ENCODE results near the gene TOP1. TPM values are rescaled to one million over a fixed set of nuclear protein-coding genes. Genes with fewer than 3 reads are reported as not detected.

The TOP1 gene
- polyA plus RNA-seq, 4 donors = 46.2 to 74.3 (median 69.8) TPM

DNA sequence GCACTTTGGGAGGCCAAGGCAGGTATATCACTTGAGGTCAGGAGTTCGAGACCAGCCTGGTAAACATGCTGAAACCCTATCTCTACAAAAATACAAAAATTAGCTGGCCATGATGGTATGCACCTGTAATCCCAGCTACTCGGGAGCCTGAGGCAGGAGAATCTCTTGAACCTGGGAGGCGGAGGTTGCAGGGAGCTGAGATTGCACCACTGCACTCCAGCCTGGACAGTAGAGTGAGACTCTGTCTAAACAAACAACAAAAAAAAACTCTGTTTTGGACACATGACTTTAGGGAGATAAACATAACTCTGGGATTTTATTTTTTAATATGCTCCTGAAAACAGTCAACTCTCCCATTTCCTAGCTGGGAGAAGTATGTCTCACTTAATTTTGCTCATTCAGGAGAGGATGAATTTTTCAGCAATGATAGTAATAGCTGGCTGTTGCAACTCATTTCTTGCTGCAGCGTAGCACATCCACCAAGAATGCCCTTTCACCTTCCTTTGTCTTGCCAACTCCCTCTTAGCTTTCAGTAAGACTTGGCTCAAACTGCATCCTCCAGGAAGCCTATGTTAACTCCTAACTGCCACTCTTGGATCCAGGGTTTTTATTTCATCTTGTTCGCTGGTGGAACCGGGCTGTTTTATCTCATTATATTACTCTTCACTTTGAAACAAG, 24.3 kb downstream of the TOP1 start:
- H3K27me3 ChIP-seq (ENCODE audit: control insufficient read depth in 3 of 3, insufficient read depth in 3 of 3, low read length in 3 of 3) = no peaks in the 10 kb centered on the region
- DNase-seq (peak in 1 of 2 donors; percentile 56), FAIRE-seq (no peak)
- H3K4me1 ChIP-seq (ENCODE audit: control insufficient read depth in 3 of 3, insufficient read depth in 2 of 3, low read depth in 1 of 3, low read length in 2 of 3) = peaks cover 18 to 48% (median 33%) of the 10 kb centered on the region in 3 donors
- 46 to 65% (median 60%) methylated on average over 6 of the region's 6 CpGs for WGBS, 3 donors
- H3K4me3 ChIP-seq (ENCODE audit: low read depth in 1 of 3, low read length in 3 of 3) = no peak overlapping the region
- H3K36me3 ChIP-seq (ENCODE audit: control insufficient read depth in 3 of 3, insufficient read depth in 2 of 3, low read depth in 1 of 3, low read length in 3 of 3) = no peaks in the 10 kb centered on the region
- H3K9me3 ChIP-seq (ENCODE audit: control insufficient read depth in 2 of 2, insufficient read depth in 1 of 2, low read depth in 1 of 2, low read length in 1 of 2) = no peaks in the 10 kb centered on the region
- no peak overlapping the region for H3K27ac ChIP-seq (ENCODE audit: low read depth in 1 of 3, low read length in 2 of 3)

DNA sequence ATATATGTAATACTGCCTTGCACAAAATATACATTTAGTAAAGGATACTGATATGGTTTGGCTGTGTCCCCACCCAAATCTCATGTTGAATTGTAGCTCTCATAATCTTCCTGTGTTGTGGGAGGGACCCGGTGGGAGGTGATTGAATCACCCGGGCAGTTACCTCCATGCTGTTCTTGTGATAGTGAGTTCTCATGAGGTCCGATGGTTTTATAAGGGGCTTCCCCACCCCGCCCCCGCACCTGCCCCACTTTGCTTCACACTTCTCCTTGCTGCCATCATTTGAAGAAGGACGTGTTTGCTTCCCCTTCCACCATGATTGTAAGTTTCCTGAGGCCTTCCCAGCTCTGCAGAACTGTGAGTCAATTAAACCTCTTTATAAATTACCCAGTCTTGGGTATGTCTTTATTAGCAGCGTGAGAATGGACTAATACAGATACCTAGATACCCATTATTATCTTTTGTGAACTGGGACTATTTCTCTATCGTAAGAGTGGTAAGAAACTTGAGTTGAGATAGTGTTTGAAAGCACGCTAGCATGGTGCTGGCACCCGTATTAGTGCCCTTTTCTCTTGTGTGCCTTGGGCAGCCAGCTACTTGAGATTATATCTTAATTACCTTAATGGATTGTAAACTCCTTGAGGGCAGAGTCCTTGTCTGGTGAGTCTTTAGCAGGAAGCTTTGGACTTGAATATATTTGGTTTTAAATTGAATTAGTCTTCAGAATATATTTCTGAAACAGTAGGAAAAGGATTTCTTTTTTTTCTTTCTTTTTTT, 25.6 kb downstream of the TOP1 start:
- H3K27me3 ChIP-seq (ENCODE audit: control insufficient read depth in 3 of 3, insufficient read depth in 3 of 3, low read length in 3 of 3) = no peaks in the 10 kb centered on the region
- peak in 1 of 2 donors; percentile 62 for DNase-seq
- H3K4me3 ChIP-seq (ENCODE audit: low read depth in 1 of 3, low read length in 3 of 3) = no peak overlapping the region
- peaks cover 15 to 50% (median 24%) of the 10 kb centered on the region in 3 donors for H3K4me1 ChIP-seq (ENCODE audit: control insufficient read depth in 3 of 3, insufficient read depth in 2 of 3, low read depth in 1 of 3, low read length in 2 of 3)
- H3K9me3 ChIP-seq (ENCODE audit: control insufficient read depth in 2 of 2, insufficient read depth in 1 of 2, low read depth in 1 of 2, low read length in 1 of 2) = no peaks in the 10 kb centered on the region
- no peaks in the 10 kb centered on the region for H3K36me3 ChIP-seq (ENCODE audit: control insufficient read depth in 3 of 3, insufficient read depth in 2 of 3, low read depth in 1 of 3, low read length in 3 of 3)
- no peak for FAIRE-seq
- no peak overlapping the region for H3K27ac ChIP-seq (ENCODE audit: low read depth in 1 of 3, low read length in 2 of 3)
- WGBS, 3 donors = 70 to 86% (median 79%) methylated on average over 10 of the region's 10 CpGs

DNA sequence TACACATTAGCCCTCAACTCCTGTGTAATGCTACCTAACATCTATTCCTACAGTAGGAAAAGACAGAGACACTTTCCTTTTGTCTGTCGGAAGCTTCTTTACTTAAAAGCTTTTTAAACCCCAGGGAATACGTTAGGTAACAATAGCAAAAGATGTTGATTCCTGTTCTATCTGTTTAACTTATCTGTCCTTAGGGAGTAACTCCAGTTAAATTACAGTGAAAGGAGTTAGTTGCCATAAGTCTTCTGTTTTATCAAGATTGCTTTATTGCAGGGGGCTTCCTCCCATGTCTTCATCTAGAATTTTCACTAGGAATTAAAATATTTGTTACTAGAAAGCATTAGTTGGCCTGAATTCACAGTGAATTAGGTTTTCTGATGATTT, 26.2 kb downstream of the TOP1 start:
- WGBS, 3 donors = 85 to 90% (median 85%) methylated on average over 2 of the region's 2 CpGs
- no peak for FAIRE-seq

DNA sequence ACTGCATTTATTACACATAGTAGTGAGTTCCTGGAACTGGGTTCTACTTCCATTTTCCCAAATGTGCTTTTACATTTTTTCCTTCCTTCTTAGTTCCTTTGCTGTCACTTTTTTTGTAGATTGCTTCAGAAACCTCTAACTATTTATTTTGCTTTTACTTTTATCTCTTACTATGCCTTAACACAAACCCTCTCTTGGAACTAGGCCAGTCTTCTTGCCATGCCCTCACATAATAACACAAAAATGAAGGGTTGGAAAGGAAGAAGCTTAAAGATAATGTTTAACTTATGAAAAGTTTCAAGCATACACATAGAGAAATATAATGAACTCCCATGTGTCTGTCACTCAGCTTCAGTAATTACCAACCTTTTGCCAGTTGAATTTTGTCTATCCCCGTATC, 27.1 kb downstream of the TOP1 start:
- H3K4me1 ChIP-seq (ENCODE audit: control insufficient read depth in 3 of 3, insufficient read depth in 2 of 3, low read depth in 1 of 3, low read length in 2 of 3) = peaks cover 12 to 39% (median 16%) of the 10 kb centered on the region in 3 donors
- no peak overlapping the region for H3K4me3 ChIP-seq (ENCODE audit: low read depth in 1 of 3, low read length in 3 of 3)
- no peak for FAIRE-seq
- DNase-seq = no peak
- no peaks in the 10 kb centered on the region for H3K36me3 ChIP-seq (ENCODE audit: control insufficient read depth in 3 of 3, insufficient read depth in 2 of 3, low read depth in 1 of 3, low read length in 3 of 3)
- H3K27ac ChIP-seq (ENCODE audit: low read depth in 1 of 3, low read length in 2 of 3) = no peak overlapping the region
- 84 to 100% (median 84%) methylated on average over 1 of the region's 1 CpG for WGBS, 3 donors
- H3K9me3 ChIP-seq (ENCODE audit: control insufficient read depth in 2 of 2, insufficient read depth in 1 of 2, low read depth in 1 of 2, low read length in 1 of 2) = no peaks in the 10 kb centered on the region
- H3K27me3 ChIP-seq (ENCODE audit: control insufficient read depth in 3 of 3, insufficient read depth in 3 of 3, low read length in 3 of 3) = no peaks in the 10 kb centered on the region

More for the DNA sequence above, 26.2 kb downstream of the TOP1 start:
- Histone ChIP-seq H3K4me1 (ENCODE audit: control insufficient read depth in 3 of 3, insufficient read depth in 2 of 3, low read depth in 1 of 3, low read length in 2 of 3) (peaks cover 13 to 46% (median 22%) of the 10 kb centered on the region in 3 donors), H3K4me3 (ENCODE audit: low read depth in 1 of 3, low read length in 3 of 3) (no peak overlapping the region), H3K27ac (ENCODE audit: low read depth in 1 of 3, low read length in 2 of 3) (no peak overlapping the region), H3K27me3 (ENCODE audit: control insufficient read depth in 3 of 3, insufficient read depth in 3 of 3, low read length in 3 of 3) (no peaks in the 10 kb centered on the region), H3K36me3 (ENCODE audit: control insufficient read depth in 3 of 3, insufficient read depth in 2 of 3, low read depth in 1 of 3, low read length in 3 of 3) (no peaks in the 10 kb centered on the region), H3K9me3 (ENCODE audit: control insufficient read depth in 2 of 2, insufficient read depth in 1 of 2, low read depth in 1 of 2, low read length in 1 of 2) (no peaks in the 10 kb centered on the region)
- no peak for DNase-seq

DNA sequence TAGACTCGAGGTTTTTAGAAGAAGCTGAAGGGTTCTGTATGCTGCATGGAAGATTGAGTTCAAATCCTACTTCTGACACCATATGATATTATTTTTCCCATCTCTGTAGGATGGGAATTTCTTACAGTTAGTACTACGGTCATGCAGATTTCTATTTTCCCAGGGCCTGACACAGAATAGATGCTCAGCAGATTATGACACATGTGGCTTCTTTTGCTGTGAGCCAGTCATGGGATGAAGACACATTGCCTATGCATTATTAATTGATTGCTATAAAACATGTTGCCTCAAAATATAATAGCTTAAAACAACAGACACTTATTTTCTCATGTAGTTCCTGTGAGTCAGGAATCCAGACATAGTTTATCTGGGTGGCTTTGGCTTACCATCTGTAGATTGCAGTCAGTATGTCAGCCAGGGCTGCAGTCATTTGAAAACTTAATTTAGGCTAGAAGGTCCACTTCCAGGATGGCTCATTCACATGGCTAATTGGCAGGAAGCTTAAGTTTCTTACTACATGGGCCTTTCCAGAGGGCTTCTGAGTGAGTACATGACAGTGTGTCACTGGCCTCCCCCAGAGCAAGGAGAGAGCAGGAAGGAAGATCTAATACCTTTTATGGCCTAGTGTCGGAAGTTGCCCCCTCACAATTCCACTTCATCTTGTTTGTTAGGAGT, 29.5 kb downstream of the TOP1 start:
- 64 to 72% (median 68%) methylated on average over 3 of the region's 3 CpGs for WGBS, 3 donors
- Histone ChIP-seq H3K27ac (ENCODE audit: low read depth in 1 of 3, low read length in 2 of 3) (no peak overlapping the region), H3K36me3 (ENCODE audit: control insufficient read depth in 3 of 3, insufficient read depth in 2 of 3, low read depth in 1 of 3, low read length in 3 of 3) (peaks cover 0 to 6% (median 5%) of the 10 kb centered on the region in 3 donors), H3K4me3 (ENCODE audit: low read depth in 1 of 3, low read length in 3 of 3) (no peak overlapping the region), H3K9me3 (ENCODE audit: control insufficient read depth in 2 of 2, insufficient read depth in 1 of 2, low read depth in 1 of 2, low read length in 1 of 2) (no peaks in the 10 kb centered on the region), H3K4me1 (ENCODE audit: control insufficient read depth in 3 of 3, insufficient read depth in 2 of 3, low read depth in 1 of 3, low read length in 2 of 3) (peaks cover 3 to 27% (median 6%) of the 10 kb centered on the region in 3 donors), H3K27me3 (ENCODE audit: control insufficient read depth in 3 of 3, insufficient read depth in 3 of 3, low read length in 3 of 3) (no peaks in the 10 kb centered on the region)
- DNase-seq (no peak), FAIRE-seq (no peak)

DNA sequence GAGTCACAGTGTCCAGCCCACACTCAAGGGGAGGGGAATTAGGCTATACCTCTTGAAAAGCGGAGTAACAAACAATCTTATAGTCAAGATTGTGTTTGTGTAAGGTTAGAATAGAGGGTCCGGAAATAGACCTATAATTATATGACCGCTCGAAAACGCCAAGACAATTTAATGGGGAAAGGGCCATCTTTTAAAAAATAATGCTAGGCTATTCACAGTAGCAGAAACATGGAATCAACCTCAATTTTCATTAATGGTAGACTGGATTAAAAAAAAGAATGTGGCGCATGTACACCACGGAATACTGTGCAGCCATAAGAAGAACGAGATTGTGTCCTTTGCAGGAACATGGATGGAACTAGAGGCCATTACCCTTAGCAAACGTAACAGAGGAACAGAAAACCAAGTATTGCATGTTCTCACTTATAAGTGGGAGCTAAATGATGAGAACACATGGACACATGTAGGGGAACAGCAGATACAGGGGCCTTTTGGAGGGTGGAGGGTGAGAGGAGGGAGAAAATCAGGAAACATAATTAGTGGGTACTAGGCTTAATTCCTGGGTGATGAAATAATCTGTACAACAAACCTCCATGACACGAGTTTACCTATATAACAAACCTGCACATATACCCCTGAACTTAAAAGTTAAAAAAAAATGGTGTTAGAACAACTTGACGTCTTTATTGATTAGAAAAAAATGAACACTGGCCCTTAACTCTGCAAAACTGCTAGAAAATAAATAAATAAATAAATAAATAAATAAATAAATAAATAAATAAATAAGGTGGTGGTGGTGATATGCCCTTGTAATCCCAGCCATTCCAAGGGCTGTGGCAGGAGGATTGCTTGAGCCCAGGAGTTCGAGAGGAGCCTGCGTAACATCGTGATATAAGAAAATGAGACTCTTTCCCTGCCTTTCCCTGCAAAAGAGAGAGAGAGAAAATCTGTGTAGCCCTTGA, 30.3 kb downstream of the TOP1 start:
- peaks cover 3 to 24% (median 6%) of the 10 kb centered on the region in 3 donors for H3K4me1 ChIP-seq (ENCODE audit: control insufficient read depth in 3 of 3, insufficient read depth in 2 of 3, low read depth in 1 of 3, low read length in 2 of 3)
- H3K9me3 ChIP-seq (ENCODE audit: control insufficient read depth in 2 of 2, insufficient read depth in 1 of 2, low read depth in 1 of 2, low read length in 1 of 2) = no peaks in the 10 kb centered on the region
- H3K4me3 ChIP-seq (ENCODE audit: low read depth in 1 of 3, low read length in 3 of 3) = no peak overlapping the region
- 93 to 95% (median 93%) methylated on average over 14 of the region's 14 CpGs for WGBS, 3 donors
- no peaks in the 10 kb centered on the region for H3K27me3 ChIP-seq (ENCODE audit: control insufficient read depth in 3 of 3, insufficient read depth in 3 of 3, low read length in 3 of 3)
- DNase-seq = no peak
- no peak overlapping the region for H3K27ac ChIP-seq (ENCODE audit: low read depth in 1 of 3, low read length in 2 of 3)
- FAIRE-seq = no peak
- peaks cover 0 to 6% (median 5%) of the 10 kb centered on the region in 3 donors for H3K36me3 ChIP-seq (ENCODE audit: control insufficient read depth in 3 of 3, insufficient read depth in 2 of 3, low read depth in 1 of 3, low read length in 3 of 3)

DNA sequence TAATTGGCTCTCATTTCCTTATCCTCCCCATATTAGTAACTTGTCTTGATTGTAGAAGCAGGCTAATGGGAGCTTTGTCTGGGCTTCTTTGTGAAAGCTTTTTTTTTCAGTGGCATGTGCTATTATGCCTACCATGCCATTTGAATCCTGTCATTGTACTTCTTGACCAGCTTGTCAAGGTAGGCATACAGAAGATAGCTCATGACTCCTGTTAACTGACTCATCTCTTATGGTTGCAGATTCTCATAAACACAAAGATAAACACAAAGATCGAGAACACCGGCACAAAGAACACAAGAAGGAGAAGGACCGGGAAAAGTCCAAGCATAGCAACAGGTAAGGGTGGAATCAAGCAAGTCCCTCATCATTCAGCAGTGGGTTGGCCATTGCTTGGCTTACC, 32.5 kb downstream of the TOP1 start:
- no peak overlapping the region for H3K27ac ChIP-seq (ENCODE audit: low read depth in 1 of 3, low read length in 2 of 3)
- WGBS, 3 donors = 70 to 91% (median 88%) methylated on average over 3 of the region's 3 CpGs
- H3K9me3 ChIP-seq (ENCODE audit: control insufficient read depth in 2 of 2, insufficient read depth in 1 of 2, low read depth in 1 of 2, low read length in 1 of 2) = no peaks in the 10 kb centered on the region
- H3K36me3 ChIP-seq (ENCODE audit: control insufficient read depth in 3 of 3, insufficient read depth in 2 of 3, low read depth in 1 of 3, low read length in 3 of 3) = peaks cover 4 to 6% (median 5%) of the 10 kb centered on the region in 3 donors
- H3K4me3 ChIP-seq (ENCODE audit: low read depth in 1 of 3, low read length in 3 of 3) = no peak overlapping the region
- peaks cover 0 to 16% (median 0%) of the 10 kb centered on the region in 3 donors for H3K4me1 ChIP-seq (ENCODE audit: control insufficient read depth in 3 of 3, insufficient read depth in 2 of 3, low read depth in 1 of 3, low read length in 2 of 3)
- FAIRE-seq (no peak), DNase-seq (no peak)
- no peaks in the 10 kb centered on the region for H3K27me3 ChIP-seq (ENCODE audit: control insufficient read depth in 3 of 3, insufficient read depth in 3 of 3, low read length in 3 of 3)
